Cerebellar nuclear complex (tissue), 1 donor: ENCODE data around the gene KIF9.
"Not testable (repeated sequence)": the region's sequence is repeated elsewhere in the genome, so short reads cannot be mapped to it uniquely, and the experiment has no call there.

Experiments used
- DNase-seq, 2 experiments: peaks; one replicate each; lab custom pipeline; 2025; lab: John Stamatoyannopoulos, UW

Gene KIF9

DNA sequence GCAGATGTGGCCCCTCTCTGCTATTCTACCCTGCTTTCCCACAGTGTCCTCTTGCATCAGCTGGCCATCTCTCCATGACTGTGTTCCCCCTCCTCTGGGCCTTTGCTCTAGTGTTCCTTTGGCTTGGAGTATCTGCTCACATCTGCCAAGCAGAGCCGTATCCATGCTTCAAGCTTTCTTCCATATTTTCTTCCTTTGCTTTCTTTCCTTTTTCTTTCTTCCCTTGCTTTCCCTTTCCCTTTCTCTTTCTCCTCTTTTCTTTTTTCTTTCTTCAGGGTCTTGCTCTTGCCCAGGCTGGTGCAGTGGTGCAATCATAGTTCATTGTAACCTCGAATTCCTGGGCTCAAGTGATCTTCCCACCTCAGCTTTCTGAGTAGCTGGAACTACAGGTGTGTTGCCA is 12.7 kb upstream of the KIF9 start:
- DNase-seq = no peak

DNA sequence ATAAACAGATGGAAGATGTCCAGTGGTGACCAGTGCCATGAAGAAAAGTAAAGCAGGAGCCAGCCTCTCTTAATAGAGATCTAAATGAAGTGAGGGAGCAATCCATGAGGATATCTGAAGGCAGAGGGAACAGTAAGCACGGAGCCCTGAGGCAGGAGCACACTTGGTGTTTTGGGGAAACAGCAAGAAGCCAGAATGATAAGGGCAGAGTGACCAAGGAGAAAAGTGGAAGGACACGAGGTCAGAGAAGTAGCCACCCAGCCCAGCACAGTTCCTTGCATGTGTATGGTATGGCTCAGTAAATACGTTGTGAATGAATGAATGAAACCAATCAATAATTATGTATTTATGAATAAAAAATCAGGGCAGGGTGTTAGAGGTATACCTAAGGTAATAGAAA is 11.8 kb upstream of the KIF9 start:
- no peak for DNase-seq

DNA sequence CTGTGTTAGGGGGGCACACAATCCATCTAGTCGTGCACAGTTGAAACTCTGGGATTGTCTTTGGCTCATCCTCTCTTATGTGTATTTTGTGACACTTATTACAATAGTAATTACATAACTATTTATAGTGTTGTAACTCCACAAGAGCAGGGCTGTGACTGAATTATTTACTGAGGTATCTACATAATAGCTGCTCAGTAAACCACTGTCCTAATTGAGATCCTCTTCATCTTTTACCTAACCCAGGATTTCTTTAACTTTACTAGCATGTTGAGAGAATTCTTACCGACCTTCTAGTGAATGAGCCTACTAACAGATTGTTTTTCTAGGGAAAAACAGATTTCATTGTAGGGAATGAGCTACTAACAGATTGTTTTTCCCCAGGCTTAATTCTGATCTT is 11.2 kb upstream of the KIF9 start:
- DNase-seq = no peak

DNA sequence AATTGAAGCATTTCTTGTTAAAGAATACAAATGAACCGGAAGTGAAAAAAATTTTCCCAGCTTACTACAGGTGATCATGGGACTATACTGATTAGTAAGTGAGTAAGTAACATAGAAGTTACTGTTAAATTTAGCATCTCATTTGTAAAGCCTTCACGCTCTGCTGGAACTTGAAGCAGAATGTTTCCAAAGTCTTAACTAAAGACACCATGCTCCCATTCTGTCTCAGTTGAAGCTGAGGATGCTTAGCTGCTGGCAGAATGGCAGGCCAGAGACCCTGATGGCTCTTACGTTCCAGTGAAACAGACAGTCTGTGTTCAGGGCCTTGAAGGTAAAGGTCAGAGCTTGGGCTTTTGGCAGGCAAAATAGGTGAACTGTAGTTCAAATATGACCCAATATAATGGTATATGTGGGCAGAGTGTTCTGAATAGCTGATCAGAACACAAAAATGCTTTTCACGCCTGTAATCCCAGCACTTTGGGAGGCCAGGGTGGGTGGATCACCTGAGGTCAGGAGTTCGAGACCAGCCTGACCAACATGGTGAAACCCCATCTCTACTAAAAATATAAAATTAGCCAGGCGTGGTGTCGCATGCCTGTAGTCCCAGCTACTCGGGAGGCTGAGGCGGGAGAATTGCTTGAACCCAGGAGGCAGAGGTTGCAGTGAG is 9.3 kb upstream of the KIF9 start:
- DNase-seq = not testable (repeated sequence)

DNA sequence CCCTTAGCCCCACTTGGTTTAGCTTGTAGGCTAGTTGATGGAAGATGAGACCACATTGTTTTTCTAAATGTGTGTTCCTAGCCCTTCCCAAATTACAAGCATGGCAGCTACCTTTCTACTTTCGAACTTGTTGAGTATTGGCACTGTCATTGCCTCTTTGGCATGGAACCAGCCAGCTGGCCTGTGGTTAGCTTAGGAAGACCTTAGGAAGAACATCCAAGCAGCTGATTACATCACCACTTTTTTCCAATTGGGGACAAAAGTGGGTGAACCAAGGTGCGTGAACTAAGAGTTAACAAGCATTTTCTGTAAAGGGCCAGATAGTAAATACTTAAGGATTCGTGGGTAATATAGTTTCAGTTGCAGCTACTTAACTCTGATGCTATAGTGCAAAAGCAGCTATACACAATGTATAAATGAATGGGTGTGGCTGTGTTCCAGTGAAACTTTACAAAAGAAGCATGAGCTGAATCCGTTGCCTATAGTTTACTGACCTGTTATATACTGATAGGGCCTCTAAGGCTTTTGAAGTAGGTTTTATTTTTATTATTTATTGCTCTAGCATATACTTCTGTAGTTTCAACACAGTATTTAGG is 8.7 kb upstream of the KIF9 start:
- no peak for DNase-seq

DNA sequence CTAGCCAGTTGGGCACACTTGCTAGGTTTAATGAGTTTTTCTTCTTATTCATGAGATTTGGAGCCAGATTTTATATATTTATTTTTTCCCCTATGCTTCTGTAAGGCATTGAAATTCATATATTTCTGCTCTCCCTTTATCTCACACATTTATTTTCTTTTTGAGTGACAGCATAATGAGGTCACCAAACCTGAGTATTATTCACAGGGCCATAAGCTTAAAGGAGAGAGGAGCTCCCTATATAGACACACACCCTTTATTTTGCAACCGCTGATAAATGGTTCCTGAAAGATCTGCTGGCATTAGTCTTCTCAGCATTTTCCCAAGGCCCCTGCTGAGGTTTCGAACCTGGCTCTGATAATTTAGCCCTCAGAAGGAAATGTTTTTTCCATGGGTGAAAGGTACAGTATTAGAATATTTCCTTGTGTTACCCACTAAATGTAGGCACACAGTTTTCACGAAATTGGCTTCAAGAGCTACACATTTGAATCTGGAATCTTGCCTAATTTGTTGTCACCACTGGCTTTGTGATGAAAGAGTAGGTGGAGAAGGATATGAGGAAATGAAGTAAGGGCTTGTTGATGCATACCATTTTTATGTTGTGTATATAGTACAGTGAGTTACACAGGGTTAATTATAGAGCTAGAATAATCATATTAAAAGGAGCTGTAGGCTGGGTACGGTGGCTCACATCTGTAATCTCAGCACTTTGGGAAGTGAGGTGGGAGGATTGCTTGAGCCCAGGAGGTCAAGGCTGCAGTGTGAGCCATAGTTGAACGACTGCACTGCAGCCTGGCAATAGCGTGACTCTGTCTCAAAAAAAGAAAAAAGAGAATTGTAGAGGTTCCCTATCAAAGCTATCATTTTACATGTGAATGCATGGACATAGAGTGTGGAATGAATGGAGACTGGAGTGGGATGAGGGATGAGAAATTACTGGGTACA is 6.6 kb upstream of the KIF9 start:
- no peak for DNase-seq

DNA sequence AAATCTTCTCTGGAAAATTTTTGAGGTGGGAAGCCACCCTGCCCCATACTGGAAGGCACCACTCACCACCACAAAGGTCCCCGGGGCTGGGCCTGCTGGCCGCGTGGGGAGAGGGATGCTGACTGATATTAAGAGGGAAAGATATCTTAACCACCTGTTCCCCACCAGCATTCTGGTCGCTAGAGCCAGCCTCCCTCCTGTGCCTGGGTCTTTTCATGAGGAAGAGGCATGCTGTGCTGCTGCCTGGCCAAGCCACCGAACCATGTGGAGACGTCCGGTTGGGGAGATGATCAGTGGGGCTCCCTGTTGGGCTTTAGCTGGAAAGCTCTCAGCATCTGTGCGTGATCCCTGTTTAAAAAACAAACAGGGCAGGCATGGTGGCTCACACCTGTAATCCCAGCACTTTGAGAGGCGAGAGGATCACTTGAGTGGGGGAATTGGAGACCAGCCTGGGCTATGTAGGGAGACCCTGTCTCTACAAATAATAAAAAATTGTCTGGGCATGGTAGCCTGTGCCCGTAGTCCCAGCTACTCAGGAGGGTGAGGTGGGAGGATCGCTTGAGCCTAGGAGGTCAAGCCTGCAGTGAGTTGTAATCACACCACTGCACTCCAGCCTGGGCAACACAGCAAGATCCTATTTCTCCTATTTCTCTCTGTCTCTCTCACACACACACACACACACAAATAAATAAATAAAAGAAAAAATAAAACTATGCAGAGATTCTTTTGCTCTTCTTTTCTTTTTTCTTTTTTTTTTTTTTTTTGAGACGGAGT is 1.2 kb upstream of the KIF9 start:
- no peak for DNase-seq

DNA sequence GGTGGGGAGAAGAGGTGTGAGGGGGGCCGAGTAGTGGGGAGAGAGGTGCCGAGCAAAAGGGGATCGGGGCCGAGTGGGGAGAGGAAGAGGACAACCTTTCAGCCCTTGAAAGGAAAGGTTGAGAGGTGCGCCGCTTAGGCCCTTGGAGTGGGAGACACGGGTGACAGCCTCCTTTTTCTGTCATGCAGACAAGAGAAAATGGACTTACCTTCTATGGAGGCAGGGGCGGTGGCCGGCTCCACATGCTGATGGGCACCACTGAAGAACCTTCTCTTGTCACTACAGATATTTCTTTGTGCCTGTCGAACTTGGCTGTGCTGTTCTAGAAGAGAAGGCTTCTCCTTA is 566 bp upstream of the KIF9 start:
- DNase-seq = no peak

DNA sequence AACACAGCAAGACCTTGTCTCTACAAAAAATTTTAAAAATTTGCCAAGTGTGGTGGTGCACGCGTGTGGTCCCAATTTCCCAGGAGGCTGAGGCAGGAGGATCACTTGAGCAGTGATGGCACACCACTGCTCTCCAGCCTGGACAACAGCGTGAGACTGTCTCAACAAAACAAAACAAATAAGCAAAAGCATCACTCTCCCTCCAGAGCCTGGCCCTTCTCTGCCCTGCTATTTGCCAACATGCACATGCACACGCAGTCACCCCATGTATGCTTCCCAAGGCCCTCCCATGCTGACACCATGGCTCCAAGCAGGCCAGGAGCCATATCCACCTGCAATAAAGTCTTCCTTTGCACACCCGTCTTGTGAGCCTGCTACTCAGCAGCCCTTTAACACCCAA is 2.1 kb downstream of the KIF9 start:
- no peak for DNase-seq

DNA sequence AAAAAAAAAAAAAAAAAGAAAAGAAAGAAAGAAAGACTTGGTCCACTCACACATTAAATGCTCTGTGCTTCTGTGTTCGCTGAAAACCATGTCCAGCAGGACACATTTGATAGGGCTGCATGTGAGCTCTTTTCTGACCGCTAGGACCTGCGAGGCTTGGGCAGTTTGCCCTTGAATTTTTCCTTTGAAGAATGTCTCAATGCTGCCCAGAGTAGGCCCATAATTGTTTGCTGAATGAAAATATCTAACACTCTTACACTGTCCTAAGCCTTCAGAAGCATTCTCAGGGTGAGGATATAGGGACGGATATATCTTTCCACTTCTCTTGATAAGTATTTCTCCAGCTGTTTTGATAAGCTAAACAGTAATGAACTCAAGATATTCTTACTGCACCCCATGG is 6.0 kb downstream of the KIF9 start:
- no peak for DNase-seq

DNA sequence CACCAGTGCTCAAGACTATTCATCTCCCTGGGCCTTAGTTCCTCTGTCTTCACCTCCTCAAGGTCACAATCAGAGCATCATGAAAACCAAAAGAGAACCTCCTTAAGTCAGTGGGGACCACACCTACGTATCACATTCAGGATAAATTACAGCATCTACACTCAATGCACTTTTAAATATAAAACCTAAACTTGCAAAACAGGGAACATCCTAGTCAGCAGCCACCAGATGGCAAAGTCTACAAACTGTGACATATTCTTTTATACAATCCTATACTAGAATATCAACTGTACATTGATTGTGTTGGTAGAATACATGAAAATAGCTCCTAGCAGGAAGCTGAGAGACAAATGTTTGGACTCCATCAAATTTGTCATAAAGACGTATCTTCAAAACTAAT is 7.9 kb downstream of the KIF9 start:
- no peak for DNase-seq

DNA sequence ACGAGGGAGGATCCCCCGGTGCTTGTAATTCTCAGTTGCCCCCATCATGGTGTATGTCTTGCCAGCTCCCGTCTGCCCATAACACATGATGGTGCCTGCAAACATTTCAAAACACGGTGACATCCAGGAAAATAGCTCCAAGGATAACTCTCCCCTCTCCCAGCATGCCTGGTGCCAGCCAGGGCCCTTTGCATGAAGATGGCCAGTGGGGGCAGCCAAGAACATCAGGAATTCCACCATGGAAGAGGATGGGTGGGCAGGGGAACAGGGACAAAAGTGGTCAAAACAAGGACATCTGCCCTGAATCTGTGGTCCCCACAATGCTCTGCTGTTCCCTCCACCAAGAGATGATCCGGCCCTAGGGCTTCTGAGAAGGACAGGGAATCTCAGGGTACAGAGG is 9.0 kb downstream of the KIF9 start:
- no peak for DNase-seq

DNA sequence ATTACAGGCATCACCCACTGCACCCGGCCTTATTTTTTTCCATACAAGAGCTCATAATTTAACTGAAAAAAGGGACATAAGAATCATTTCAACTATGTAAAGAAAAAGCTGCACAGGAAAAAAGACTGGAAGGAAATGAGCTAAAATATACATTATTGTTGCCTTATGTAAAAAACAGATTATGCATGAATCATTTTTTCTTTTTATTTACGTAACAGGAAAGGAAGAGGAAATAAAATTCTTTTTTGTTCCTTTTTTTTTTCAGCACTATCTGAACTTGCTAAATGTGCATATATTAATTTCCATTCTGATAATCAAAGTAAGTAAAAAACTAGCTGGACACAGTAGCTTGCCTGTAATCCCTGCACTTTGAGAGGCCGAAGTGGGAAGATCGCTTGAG is 12.1 kb downstream of the KIF9 start:
- DNase-seq = no peak

DNA sequence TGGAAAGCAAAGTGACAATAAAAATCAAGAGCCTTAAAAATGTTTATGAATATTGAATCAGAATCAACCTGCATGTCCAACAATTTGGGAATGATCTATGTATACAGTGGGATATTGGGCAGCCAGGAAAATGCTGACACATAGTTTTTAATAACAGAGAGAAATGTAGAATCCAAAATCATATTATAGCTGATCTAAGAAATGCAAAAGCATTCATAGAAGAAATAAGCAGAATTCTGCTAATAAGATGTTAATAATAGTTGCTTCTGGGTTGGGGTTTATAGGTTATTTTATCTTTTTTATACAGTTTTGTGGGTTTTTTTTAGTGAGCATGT is 15.1 kb downstream of the KIF9 start:
- DNase-seq = no peak

DNA sequence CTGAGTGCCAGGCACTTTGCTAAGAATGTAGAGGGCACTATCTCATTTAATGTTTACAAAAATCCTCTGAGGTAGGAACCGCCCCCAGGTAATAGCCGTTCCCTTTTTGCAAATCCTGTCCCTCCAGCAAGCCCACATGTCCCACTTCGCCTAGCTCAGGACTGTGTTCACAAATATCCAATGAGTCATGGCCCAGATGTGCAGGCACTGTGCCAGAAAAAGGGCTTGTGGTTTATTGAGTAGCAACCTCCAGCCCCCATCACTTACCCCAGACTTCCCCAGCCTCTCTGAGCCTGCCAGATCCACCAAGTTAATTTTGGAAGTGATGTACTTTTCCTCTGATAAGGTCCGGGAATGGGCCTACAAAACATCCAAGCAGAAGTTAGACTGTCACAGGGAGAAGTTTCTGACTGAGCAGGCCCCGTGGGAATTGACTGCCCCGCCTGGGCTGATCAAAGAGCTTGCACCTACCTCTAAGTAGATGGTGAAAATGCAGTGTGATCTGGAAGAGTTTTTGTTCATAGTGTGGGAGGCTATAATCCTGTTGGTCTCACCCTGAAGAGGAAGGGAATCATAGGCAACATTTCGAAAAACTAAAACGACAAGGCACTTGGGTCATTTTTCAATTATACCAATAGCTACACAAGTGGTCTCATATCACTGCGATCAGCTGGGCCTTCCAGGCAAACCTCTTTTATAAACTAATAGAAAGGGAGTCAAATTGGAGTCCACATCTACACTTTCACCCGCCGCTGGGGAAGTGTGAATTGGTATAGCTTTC is 15.7 kb downstream of the KIF9 start:
- DNase-seq = no peak

DNA sequence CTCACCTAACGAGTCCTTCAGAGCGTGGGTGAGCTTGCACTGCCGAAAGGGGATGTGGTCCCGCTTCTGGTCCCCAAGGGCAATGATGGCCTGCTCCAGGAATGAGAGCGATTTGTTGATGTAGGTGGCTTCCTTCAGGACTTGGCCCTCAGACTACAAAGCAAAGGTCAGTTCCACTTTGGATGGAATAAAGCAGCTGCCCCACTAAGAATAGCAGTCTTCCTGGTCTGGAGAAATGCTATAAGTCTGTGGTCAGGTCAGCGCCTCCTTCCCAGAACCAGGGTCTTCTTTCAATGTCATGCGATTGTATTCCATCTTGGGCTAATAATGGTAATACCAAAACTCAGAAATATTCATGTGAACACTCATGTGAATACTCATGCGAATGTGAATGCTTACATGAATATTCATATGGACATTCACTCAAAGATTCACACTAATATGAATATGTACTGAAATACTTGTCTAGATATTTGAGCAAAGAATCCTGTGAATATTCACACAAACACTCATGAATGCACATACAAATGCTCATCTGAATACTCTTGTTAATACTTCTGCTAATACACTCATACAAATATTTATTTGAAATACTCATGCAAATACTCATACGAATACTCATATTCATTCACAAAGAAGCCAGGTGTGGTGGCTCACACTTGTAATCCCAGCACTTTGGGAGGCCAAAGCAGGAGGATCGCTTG is 16.7 kb downstream of the KIF9 start:
- no peak for DNase-seq

DNA sequence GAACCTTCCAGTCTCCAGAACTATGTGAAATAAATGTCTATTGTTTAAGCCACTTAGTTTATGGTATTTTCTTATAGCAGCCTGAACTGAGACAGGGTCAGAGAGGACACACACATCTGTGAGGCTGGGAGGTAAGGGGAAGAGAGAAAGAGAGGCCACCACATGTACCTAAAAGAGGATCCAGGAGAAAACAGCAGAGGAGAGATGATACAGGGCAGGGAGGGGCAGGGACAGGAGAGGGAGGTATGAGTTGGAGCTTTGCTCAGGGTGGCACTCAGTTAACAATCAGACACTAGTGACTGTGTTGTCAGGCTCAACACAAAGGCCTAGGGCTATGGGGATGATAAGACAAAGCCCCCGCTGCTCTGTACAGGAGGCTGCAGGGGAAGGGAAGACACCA is 17.6 kb downstream of the KIF9 start:
- DNase-seq = no peak

DNA sequence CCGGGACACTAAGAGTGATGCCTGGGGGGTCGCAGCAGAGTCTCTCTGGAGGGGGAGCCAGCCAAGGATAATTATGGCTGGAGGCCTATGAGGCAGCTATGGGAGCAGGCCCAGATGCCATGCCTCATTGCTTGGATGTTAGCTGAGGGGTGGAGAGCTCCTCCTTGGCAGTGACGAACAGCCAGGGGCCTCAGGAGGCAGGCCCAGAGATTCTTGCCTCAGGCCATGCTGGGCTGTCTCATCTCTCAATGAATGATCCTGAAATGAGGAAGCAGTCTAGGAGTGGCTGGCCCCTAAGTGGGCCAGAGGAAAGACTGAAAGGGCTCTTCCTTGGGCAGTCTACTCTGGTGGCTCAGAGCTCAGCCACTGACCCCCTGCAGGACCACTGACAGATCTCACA is 21.3 kb downstream of the KIF9 start:
- DNase-seq = no peak

DNA sequence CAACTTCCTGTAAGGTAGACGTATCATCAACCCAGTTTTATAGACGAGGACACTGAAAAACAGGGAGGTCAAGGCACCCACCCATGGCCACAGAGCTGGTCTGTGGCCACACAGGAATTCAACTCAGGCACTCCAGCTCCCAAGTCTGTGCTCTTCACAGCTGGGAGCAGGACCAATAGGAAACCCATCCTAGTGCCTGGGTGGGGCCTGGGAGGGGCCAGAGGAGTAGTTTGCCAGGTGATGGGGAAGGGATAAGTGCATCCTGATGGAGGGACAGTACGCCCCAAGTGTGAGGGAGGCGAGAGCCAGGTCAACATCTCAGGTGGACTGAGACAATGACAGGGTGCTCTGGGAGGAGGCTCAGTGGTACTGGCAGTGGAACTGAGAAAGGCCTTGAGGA is 22.0 kb downstream of the KIF9 start:
- no peak for DNase-seq

DNA sequence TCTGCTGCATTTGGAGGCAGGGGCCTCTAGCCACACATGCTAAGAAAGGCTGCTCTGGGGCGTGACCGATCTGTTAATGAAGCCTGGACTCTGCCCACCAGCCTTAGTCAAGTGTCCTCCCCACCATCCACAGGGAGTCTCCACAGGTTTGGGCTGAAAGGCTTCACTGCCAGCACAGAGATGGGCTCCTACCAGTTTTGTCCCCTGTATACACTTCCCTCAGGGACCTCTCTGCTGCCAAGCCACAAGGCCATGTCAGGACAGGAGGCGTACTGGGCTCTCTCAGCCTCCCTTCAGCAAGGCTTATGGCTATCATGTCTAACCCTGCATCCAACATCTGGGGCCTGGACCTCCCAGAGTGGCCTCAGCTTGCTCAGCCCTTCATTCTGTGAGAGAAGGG is 23.5 kb downstream of the KIF9 start:
- DNase-seq = no peak

DNA sequence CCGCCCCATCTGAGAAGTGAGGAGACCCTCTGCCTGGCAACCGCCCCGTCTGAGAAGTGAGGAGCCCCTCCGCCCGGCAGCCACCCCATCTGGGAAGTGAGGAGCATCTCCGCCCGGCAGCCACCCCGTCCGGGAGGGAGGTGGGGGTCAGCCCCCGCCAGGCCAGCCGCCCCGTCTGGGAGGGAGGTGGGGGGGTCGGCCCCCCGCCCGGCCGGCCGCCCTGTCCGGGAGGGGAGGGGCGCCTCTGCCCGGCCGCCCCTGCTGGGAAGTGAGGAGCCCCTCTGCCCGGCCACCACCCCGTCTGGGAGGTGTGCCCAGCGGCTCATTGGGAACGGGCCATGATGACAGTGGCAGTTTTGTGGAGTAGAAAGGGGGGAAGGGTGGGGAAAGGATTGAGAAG is 26.3 kb downstream of the KIF9 start:
- not testable (repeated sequence) for DNase-seq
